Loucy (cell line): ENCODE data around the gene FYN.

Source experiments
- H2AFZ ChIP-seq: fragments of 200-600 bp; sonication (generic); 2 replicates; pipeline ENCODE4 v1.6.0; 2016; ENCODE audit warnings: antibody characterized with exemption, mild to moderate bottlenecking, low read length, moderate library complexity
- H3F3A ChIP-seq: fragments of 200-600 bp; 2 replicates; pipeline ENCODE4 v1.6.0; 2016; ENCODE audit warnings: antibody characterized with exemption, low read depth, mild to moderate bottlenecking
- H3K27me3 ChIP-seq: fragments of 200-600 bp; sonication (generic); 2 replicates; pipeline ENCODE4 v1.6.1; 2014; ENCODE audit warnings: low read length, mild to moderate bottlenecking; ENCODE audit not compliant: insufficient read depth, poor library complexity, severe bottlenecking
- H3K36me3 ChIP-seq: fragments of 200-600 bp; sonication (generic); 2 replicates; pipeline ENCODE4 v1.6.1; 2016; ENCODE audit warnings: low read length; ENCODE audit not compliant: insufficient read depth
- H3K4me1 ChIP-seq: fragments of 200-600 bp; sonication (generic); 2 replicates; pipeline ENCODE4 v1.5.1; 2014; ENCODE audit warnings: low read length, mild to moderate bottlenecking; ENCODE audit not compliant: insufficient read depth, poor library complexity, severe bottlenecking
- H3K4me2 ChIP-seq: fragments of 200-600 bp; sonication (generic); 2 replicates; pipeline ENCODE4 v1.6.0; 2014; ENCODE audit warnings: antibody characterized with exemption, low read length, low read depth, mild to moderate bottlenecking; ENCODE audit not compliant: poor library complexity, severe bottlenecking
- H3K4me3 ChIP-seq: fragments of 200-600 bp; sonication (generic); 2 replicates; pipeline ENCODE4 v1.5.1; 2014; ENCODE audit warnings: low read length, mild to moderate bottlenecking, mixed read lengths; ENCODE audit not compliant: poor library complexity, severe bottlenecking
- H3K79me2 ChIP-seq: fragments of 200-600 bp; sonication (generic); 2 replicates; pipeline ENCODE4 v1.6.1; 2014; ENCODE audit warnings: low read length; ENCODE audit not compliant: insufficient read depth
- H3K9ac ChIP-seq: fragments of 200-600 bp; sonication (generic); 2 replicates; pipeline ENCODE4 v1.6.0; 2014; ENCODE audit warnings: mild to moderate bottlenecking, low read depth, low read length, moderate library complexity; ENCODE audit not compliant: poor library complexity, severe bottlenecking
- H3K9me2 ChIP-seq: fragments of 200-600 bp; sonication (generic); replicated peaks from 2 replicates; pipeline ENCODE4 v1.6.1; 2016; ENCODE audit warnings: low read depth, low read length, mixed read lengths
- H3K9me3 ChIP-seq: fragments of 200-600 bp; sonication (generic); 2 replicates; pipeline ENCODE4 v1.6.1; 2014; ENCODE audit warnings: mild to moderate bottlenecking, antibody characterized with exemption, low read length, low read depth; ENCODE audit not compliant: insufficient read depth
- H4K20me1 ChIP-seq: fragments of 200-600 bp; sonication (generic); 2 replicates; pipeline ENCODE4 v1.6.0; 2014; ENCODE audit warnings: antibody characterized with exemption, low read length, mild to moderate bottlenecking; ENCODE audit not compliant: insufficient read depth, poor library complexity, severe bottlenecking
- EZH2phosphoT487 ChIP-seq: fragments of 200-600 bp; IDR thresholded peaks from 2 replicates; pipeline ENCODE4 v1.6.1; 2018; ENCODE audit warnings: antibody characterized with exemption, mild to moderate bottlenecking, moderate library complexity, borderline replicate concordance
- TF ChIP-seq, protein P1 (sequence below): fragments of 200-600 bp; sonication (generic); conservative IDR thresholded peaks from 2 replicates; pipeline ENCODE4 v1.5.1; 2014; ENCODE audit warnings: mild to moderate bottlenecking, antibody characterized with exemption, low read length

The FYN gene

DNA sequence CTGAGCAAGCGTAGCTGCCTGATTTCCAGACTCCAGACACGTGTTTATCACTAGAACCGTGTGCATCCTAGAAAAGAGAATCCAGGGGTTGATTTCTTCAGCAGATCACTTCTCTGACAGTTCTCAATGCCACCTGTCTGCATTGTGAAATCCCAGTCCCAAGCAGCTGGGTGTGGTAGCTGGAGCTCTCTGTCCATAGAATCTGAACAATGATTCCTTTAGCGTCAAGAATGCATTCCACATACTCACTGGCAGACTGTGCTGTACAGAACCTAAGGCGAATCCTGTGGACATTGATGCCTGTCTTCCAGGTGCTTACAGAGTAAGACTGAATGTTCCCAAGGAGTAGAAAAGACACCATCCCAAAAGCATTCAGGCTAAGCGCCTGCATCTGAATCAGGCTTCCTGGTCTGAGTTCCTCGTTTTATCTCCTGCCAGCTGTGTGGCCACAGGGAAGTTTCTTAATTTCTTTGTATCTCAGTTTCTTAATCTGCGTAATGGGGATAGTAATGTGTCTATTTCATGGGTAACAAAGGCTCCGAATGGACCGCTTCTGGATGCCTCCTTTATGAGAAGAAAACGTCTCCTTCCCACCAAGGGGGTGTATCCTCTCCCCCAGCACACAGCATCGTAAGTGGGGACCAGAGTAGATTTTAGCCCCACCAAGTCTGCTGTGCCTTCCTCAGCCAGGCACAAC lies 257.2 kb downstream of the FYN start:
- H3K4me3 ChIP-seq, result no peak overlapping the region
- no peaks in the 10 kb centered on the region for H3K27me3 ChIP-seq
- H3K4me1 ChIP-seq, result no peaks in the 10 kb centered on the region
- no peaks in the 10 kb centered on the region for H4K20me1 ChIP-seq
- H3K4me2 ChIP-seq, result no peak overlapping the region
- no peaks in the 10 kb centered on the region for H3K36me3 ChIP-seq
- no peaks in the 10 kb centered on the region for H3K9me2 ChIP-seq
- no peak overlapping the region for H3K9ac ChIP-seq
- no peaks in the 10 kb centered on the region for H3K79me2 ChIP-seq
- no peaks in the 10 kb centered on the region for H3K9me3 ChIP-seq
- no peak for TF ChIP-seq EZH2phosphoT487
- TF ChIP-seq, protein P1, sequence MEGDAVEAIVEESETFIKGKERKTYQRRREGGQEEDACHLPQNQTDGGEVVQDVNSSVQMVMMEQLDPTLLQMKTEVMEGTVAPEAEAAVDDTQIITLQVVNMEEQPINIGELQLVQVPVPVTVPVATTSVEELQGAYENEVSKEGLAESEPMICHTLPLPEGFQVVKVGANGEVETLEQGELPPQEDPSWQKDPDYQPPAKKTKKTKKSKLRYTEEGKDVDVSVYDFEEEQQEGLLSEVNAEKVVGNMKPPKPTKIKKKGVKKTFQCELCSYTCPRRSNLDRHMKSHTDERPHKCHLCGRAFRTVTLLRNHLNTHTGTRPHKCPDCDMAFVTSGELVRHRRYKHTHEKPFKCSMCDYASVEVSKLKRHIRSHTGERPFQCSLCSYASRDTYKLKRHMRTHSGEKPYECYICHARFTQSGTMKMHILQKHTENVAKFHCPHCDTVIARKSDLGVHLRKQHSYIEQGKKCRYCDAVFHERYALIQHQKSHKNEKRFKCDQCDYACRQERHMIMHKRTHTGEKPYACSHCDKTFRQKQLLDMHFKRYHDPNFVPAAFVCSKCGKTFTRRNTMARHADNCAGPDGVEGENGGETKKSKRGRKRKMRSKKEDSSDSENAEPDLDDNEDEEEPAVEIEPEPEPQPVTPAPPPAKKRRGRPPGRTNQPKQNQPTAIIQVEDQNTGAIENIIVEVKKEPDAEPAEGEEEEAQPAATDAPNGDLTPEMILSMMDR, result no peak
- no peaks in the 10 kb centered on the region for H3F3A ChIP-seq
- no peak overlapping the region for H2AFZ ChIP-seq

DNA sequence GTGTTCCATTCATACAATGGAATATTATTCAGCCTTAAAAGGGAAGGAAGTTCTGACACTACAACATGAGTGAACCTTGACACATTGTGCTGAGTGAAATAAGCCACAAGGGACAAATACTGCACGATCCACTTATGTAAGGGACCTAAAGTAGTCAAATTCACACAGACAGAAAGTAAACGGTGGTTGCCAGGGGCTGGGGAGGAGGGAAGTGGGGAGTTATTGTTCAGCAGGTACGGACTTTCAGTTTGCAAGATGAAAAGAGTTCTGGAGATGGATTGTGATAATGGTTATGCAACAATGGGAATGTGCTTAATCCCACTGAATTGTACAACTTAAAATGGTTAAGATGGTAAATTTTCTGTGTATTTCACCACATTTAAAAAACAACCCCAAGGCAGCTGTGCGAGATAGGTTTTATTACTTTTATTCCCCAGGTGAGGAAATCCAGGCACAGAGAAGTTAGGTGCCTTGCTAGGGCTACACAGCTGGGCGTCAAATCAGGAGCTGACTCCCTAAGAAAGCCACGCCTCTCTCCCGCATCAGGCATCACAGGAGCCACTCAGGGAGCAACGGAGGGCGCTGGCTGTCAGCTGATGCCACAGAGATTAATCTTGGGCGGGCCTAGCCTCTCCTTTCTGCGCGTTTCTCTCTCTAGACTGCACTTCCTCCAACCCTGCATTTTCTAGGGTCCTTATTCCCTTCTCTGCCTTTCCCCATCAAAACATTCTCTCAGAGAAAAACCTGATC lies 258.2 kb downstream of the FYN start:
- Histone ChIP-seq H3K4me2 (no peak overlapping the region), H3K27me3 (no peaks in the 10 kb centered on the region), H3K36me3 (no peaks in the 10 kb centered on the region), H3K9me2 (no peaks in the 10 kb centered on the region), H3F3A (no peaks in the 10 kb centered on the region), H2AFZ (no peak overlapping the region), H3K4me1 (no peaks in the 10 kb centered on the region), H3K79me2 (no peaks in the 10 kb centered on the region), H3K4me3 (no peak overlapping the region), H3K9ac (no peak overlapping the region), H3K9me3 (no peaks in the 10 kb centered on the region), H4K20me1 (no peaks in the 10 kb centered on the region)
- TF ChIP-seq, protein P1, result no peak
- no peak for TF ChIP-seq EZH2phosphoT487

DNA sequence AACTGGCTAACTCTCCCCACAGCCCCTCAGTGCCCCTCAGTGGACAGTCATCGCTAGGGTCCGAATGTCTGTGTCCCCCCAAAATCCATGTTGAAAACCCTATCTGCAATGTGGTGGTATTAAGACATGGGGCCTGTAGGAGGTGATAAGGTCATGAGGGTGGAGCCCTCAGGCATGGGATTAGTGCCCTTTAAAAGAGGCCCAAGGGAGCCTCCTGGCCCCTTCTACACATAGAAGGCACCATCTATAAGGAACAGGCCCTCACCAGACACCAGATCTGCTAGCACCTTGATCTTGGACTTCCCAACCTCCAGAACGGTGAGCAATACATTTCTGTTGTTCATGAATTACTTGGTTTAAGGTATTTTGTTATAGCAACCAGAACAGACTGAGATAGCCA lies 260.9 kb downstream of the FYN start:
- H3K9ac ChIP-seq, result no peak overlapping the region
- no peak overlapping the region for H3K4me3 ChIP-seq
- no peaks in the 10 kb centered on the region for H3K9me2 ChIP-seq
- H3K79me2 ChIP-seq, result no peaks in the 10 kb centered on the region
- no peaks in the 10 kb centered on the region for H3K4me1 ChIP-seq
- H3K36me3 ChIP-seq, result no peaks in the 10 kb centered on the region
- no peaks in the 10 kb centered on the region for H3F3A ChIP-seq
- no peaks in the 10 kb centered on the region for H3K9me3 ChIP-seq
- no peak overlapping the region for H2AFZ ChIP-seq
- no peaks in the 10 kb centered on the region for H3K27me3 ChIP-seq
- no peak for TF ChIP-seq EZH2phosphoT487
- TF ChIP-seq, protein P1, result no peak
- no peaks in the 10 kb centered on the region for H4K20me1 ChIP-seq
- no peak overlapping the region for H3K4me2 ChIP-seq
